ENCODE data around the gene SIRT7.

DNA sequence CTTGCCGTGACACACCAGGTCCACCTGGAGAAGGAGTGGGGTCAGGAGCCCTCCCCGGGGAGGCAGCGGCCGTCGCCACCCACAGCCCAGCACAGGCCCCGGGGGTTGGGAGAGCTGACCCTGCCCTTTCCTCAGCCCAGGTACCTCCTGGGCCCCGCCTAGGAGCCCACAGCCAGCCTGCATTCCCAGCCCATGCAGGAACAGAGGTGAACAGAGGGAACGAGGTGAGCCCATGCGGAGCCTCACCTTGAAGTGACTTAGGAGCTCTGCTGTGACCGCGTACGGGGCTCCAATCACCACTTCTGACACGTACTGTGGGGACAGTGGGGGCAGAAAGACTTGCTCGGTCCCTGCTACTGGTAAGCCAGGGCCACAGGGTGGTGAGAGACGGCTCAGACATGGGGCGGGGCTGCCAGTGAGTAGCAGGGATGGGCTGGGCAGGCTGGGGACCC lies 12.5 kb downstream of the SIRT7 start:
- TF ChIP-seq, protein P1, sequence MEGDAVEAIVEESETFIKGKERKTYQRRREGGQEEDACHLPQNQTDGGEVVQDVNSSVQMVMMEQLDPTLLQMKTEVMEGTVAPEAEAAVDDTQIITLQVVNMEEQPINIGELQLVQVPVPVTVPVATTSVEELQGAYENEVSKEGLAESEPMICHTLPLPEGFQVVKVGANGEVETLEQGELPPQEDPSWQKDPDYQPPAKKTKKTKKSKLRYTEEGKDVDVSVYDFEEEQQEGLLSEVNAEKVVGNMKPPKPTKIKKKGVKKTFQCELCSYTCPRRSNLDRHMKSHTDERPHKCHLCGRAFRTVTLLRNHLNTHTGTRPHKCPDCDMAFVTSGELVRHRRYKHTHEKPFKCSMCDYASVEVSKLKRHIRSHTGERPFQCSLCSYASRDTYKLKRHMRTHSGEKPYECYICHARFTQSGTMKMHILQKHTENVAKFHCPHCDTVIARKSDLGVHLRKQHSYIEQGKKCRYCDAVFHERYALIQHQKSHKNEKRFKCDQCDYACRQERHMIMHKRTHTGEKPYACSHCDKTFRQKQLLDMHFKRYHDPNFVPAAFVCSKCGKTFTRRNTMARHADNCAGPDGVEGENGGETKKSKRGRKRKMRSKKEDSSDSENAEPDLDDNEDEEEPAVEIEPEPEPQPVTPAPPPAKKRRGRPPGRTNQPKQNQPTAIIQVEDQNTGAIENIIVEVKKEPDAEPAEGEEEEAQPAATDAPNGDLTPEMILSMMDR (IDR thresholded peaks at IDR 0.05) = no peak
- no peak for TF ChIP-seq POLR2A (IDR thresholded peaks at IDR 0.05)

Data from heart left ventricle (tissue), 13 donors.